ENCODE results near the gene GRK1.
A peak's percentile ranks its signal among the peaks of the same experiment; 100 is the strongest.

Gene GRK1

GRCh38 chr13:113758651-113759524, 91.9 kb downstream of the GRK1 start, which contains the start of gene TMEM255B:
TSS of gene TMEM255B (plus strand) at chr13:113759226. CDS start at chr13:113759270, 44 bp downstream.
- peak; percentile 35 to 66 for DNase-seq (ENCODE audit: low read depth in 2 of 2)

- DNase-seq (ENCODE audit: low read depth in 2 of 2): no peak
Measured at GRCh38 chr13:113759525-113760137, 92.6 kb downstream of the GRK1 start.

- DNase-seq (ENCODE audit: low read depth in 2 of 2): no peak
Measured at GRCh38 chr13:113761136-113761535, 94.1 kb downstream of the GRK1 start.

- no peak for DNase-seq (ENCODE audit: low read depth in 2 of 2)
Measured at GRCh38 chr13:113762075-113762474, 95.1 kb downstream of the GRK1 start.

- DNase-seq (ENCODE audit: low read depth in 2 of 2): no peak
Measured at GRCh38 chr13:113762538-113762937, 95.5 kb downstream of the GRK1 start.

GRCh38 chr13:113763254-113763653, 96.2 kb downstream of the GRK1 start:
- no peak for DNase-seq (ENCODE audit: low read depth in 2 of 2)

- DNase-seq (ENCODE audit: low read depth in 2 of 2): no peak
Measured at GRCh38 chr13:113763961-113764792, 97.2 kb downstream of the GRK1 start.

- no peak for DNase-seq (ENCODE audit: low read depth in 2 of 2)
Measured at GRCh38 chr13:113764793-113765563, 98.0 kb downstream of the GRK1 start.

GRCh38 chr13:113765564-113765910, 98.5 kb downstream of the GRK1 start:
- DNase-seq (ENCODE audit: low read depth in 2 of 2): no peak

- no peak for DNase-seq (ENCODE audit: low read depth in 2 of 2)
Measured at GRCh38 chr13:113766035-113766800, 99.2 kb downstream of the GRK1 start.

- DNase-seq (ENCODE audit: low read depth in 2 of 2): no peak
Measured at GRCh38 chr13:113767366-113767765, 100.3 kb downstream of the GRK1 start.

- no peak for DNase-seq (ENCODE audit: low read depth in 2 of 2)
Measured at GRCh38 chr13:113768018-113768905, 101.2 kb downstream of the GRK1 start.

GRCh38 chr13:113769106-113769505, 102.1 kb downstream of the GRK1 start:
- no peak for DNase-seq (ENCODE audit: low read depth in 2 of 2)

- no peak for DNase-seq (ENCODE audit: low read depth in 2 of 2)
Measured at GRCh38 chr13:113769881-113770280, 102.9 kb downstream of the GRK1 start.

GRCh38 chr13:113770441-113770840, 103.4 kb downstream of the GRK1 start:
- DNase-seq (ENCODE audit: low read depth in 2 of 2): no peak

GRCh38 chr13:113770937-113771336, 103.9 kb downstream of the GRK1 start:
- DNase-seq (ENCODE audit: low read depth in 2 of 2): no peak

- DNase-seq (ENCODE audit: low read depth in 2 of 2): no peak
Measured at GRCh38 chr13:113771709-113772331, 104.8 kb downstream of the GRK1 start.

GRCh38 chr13:113774177-113775107, 107.4 kb downstream of the GRK1 start:
- DNase-seq (ENCODE audit: low read depth in 2 of 2): no peak

All from stimulated activated CD8-positive, alpha-beta memory T cell treated with anti-CD3 and anti-CD28 coated beads, Interleukin-7, amount 100 ng/mL, for 4 hours (primary cell).